HUDEP-2 (cell line): ENCODE measurements around the gene THSD4.
A peak's percentile ranks its signal among the peaks of the same experiment; 100 is the strongest.
"Not testable (repeated sequence)": the region's sequence is repeated elsewhere in the genome, so short reads cannot be mapped to it uniquely, and the experiment has no call there.

Experiments
- DNase-seq, 76 experiments: peaks; one replicate each; lab custom pipeline; 2025; ENCODE audit not compliant: unreplicated experiment in 76 of 76; lab: John Stamatoyannopoulos, UW

Gene THSD4

GRCh38 chr15:71118881-71119632 lies 3.8 kb downstream of the THSD4 start:
- no peak for DNase-seq

- no peak for DNase-seq
These were observed 5.2 kb downstream of the THSD4 start for GRCh38 chr15:71120428-71120944.

GRCh38 chr15:71121442-71121841 lies 6.2 kb downstream of the THSD4 start:
- no peak for DNase-seq

- no peak for DNase-seq
These were observed 9.9 kb downstream of the THSD4 start for GRCh38 chr15:71124937-71125790.

GRCh38 chr15:71125831-71126450 lies 10.7 kb downstream of the THSD4 start:
- DNase-seq, result peak in 3 of 76 experiments; percentile 5 to 14 (median 9)

GRCh38 chr15:71127083-71127482 lies 11.8 kb downstream of the THSD4 start:
- DNase-seq, result no peak

GRCh38 chr15:71128159-71128558 lies 12.9 kb downstream of the THSD4 start:
- DNase-seq, result not testable (repeated sequence)

GRCh38 chr15:71128939-71129562 lies 13.8 kb downstream of the THSD4 start:
- DNase-seq, result no peak

GRCh38 chr15:71129669-71130068 lies 14.4 kb downstream of the THSD4 start:
- no peak for DNase-seq

GRCh38 chr15:71131601-71132362 lies 16.5 kb downstream of the THSD4 start:
- no peak for DNase-seq

GRCh38 chr15:71133747-71134472 lies 18.6 kb downstream of the THSD4 start:
- no peak for DNase-seq

- DNase-seq, result no peak
These were observed 21.0 kb downstream of the THSD4 start for GRCh38 chr15:71136159-71136783.

GRCh38 chr15:71136793-71137518 lies 21.7 kb downstream of the THSD4 start:
- no peak for DNase-seq

- DNase-seq, result no peak
These were observed 23.2 kb downstream of the THSD4 start for GRCh38 chr15:71138473-71138872.

- DNase-seq, result no peak
These were observed 24.0 kb downstream of the THSD4 start for GRCh38 chr15:71139241-71139640.

GRCh38 chr15:71141572-71141971 lies 26.3 kb downstream of the THSD4 start:
- DNase-seq, result no peak

- DNase-seq, result no peak
These were observed 27.5 kb downstream of the THSD4 start for GRCh38 chr15:71142780-71143179.
